ENCODE data around the gene ADRM1.

Gene ADRM1

GRCh38 chr20:62354811-62355341 lies 52.1 kb downstream of the ADRM1 start:
- no peak for DNase-seq (ENCODE audit: low read depth in 2 of 2)

- DNase-seq (ENCODE audit: low read depth in 2 of 2): no peak
Observed at GRCh38 chr20:62355516-62355877, 52.7 kb downstream of the ADRM1 start.

GRCh38 chr20:62355878-62356588 lies 53.2 kb downstream of the ADRM1 start:
- no peak for DNase-seq (ENCODE audit: low read depth in 2 of 2)

- DNase-seq (ENCODE audit: low read depth in 2 of 2): no peak
Observed at GRCh38 chr20:62356589-62357186, 53.9 kb downstream of the ADRM1 start.

GRCh38 chr20:62357187-62357667 lies 54.4 kb downstream of the ADRM1 start:
- no peak for DNase-seq (ENCODE audit: low read depth in 2 of 2)

- no peak for DNase-seq (ENCODE audit: low read depth in 2 of 2)
Observed at GRCh38 chr20:62357681-62358080, 54.9 kb downstream of the ADRM1 start.
